Measurements from ENCODE around the gene C17orf67.

DNA sequence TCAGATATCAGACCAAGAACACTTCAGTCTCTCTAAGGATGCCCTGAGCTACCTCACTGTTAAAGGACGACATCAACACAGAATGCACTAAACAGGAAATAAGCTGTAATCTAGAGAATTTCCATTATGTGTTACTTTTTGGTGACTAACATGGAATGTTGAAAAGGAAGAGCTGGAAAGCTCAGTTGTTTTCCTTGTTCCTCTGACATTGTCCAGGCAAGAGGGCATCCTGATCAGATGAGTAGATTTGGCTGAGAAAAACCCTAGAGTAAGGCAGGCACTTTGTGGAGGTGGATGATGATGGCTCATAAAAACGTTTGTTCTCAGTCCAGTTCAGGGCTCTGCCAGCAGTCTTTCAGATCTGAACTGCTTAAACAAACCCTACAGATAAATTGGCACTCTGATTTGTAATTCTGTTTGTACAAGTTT, 34.2 kb upstream of the C17orf67 start:
- TF ChIP-seq CTCF (IDR thresholded peaks at IDR 0.05) (no peak), EP300 (IDR thresholded peaks at IDR 0.05) (no peak), POLR2A (IDR thresholded peaks at IDR 0.05) (no peak)
